MM.1S (cell line): ENCODE data around the gene NEDD4L.

ENCODE experiments used
- CTCF ChIP-seq: fragments of 300-600 bp; sonication (generic); IDR thresholded peaks from 2 replicates; pipeline ENCODE4 v1.5.1; 2016; ENCODE audit warnings: antibody characterized with exemption, low read length, mixed read lengths
- EZH2 ChIP-seq: fragments of 300-600 bp; sonication (generic); optimal IDR thresholded peaks from 2 replicates; pipeline ENCODE3; 2017; ENCODE audit warnings: low read depth, mild to moderate bottlenecking, antibody characterized with exemption, low read length, mixed read lengths
- EZH2phosphoT487 ChIP-seq: fragments of 300-600 bp; sonication (generic); IDR thresholded peaks from 2 replicates; pipeline ENCODE4 v1.6.1; 2018; ENCODE audit warnings: antibody characterized with exemption, low read length

GRCh38 chr18:58217052-58217451, 173.0 kb downstream of the NEDD4L start:
- TF ChIP-seq EZH2 (no peak), CTCF (no peak), EZH2phosphoT487 (no peak)
